HG03135 (cell line): ENCODE results near the gene METRNL.

ENCODE experiments used
- ATAC-seq: cut with Tn5 transposase; IDR thresholded peaks from one replicate; pipeline ENCODE4 v1.9.1; 2021; ENCODE audit warnings: mild to moderate bottlenecking, moderate library complexity; ENCODE audit not compliant: unreplicated experiment

Gene METRNL

DNA sequence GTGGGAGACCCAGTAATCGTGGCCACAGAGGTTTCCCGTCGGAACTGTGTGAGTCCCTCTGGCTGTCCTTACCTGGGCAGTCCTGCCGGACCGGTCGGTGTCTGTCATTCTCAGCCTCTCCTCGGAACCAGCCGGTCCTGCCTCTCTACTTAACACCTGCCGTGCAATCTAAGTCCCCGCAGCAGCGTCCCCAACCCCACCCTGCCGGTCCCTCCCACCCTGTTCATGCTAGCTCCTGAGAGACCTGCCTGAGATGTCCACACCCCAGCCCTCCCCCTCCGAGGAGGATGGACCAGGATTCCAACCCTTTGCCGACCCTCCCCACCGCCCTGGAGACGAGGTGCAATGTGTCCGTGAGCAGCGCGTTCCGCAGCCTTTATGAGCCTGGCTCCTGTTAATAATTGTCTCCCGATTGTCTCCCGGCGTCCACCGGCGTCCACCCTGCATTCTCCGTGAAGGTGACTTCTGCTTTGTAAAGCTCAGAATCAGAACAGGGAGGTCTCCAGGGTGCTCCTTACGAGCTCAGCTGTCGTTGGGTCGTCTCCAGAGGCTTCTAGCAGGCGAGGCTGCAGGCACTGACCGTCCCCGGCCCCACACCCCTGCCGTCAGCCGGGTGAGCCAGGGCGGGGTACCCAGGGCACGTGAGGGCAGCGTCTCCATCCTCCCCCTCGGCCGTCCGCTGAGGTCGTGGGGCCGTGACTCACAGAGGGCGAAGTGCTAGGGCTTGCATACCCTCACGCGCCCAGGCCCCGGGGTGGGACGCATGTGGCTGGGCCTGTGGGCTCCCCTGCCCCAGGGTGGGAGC, 10.1 kb downstream of the METRNL start:
- ATAC-seq = no peak

DNA sequence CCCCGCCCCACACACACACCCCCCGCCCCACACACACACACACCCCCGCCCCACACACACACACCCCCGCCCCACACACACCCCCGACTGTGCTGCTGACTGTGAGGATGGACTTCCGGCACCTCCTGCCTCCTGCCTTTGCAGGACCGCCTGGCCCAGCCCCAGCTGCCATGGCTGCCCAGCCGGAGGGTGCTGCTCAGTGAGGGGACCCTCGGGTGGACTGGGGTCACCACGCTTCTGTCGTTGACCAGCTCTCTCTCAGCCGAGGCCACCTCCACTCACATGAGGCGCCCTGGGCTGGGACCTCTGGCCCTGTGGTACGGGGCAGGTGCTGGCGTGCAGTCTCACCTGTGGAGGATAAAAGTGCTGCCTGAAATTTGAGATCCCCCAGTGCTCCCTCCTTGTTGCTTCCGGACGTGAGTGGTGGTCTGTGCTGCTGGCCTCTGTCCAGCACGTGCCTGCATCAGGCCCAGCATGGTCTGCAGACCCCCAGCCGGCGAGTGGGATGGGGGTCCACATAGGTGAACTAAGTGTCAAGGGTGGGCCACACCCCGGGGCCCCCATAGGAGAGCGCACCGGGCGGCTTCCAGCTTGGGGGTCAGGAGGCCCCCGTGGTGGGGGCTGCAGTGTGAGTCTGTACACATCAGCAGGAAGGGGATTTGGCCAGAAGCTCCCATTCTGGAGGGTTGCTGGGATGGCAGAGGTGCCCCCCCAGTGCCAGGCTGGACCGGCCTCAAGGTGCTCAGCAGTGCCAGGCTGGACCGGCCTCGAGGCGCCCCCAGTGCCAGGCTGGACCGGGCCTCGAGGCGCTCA, 11.2 kb downstream of the METRNL start:
- no peak for ATAC-seq

DNA sequence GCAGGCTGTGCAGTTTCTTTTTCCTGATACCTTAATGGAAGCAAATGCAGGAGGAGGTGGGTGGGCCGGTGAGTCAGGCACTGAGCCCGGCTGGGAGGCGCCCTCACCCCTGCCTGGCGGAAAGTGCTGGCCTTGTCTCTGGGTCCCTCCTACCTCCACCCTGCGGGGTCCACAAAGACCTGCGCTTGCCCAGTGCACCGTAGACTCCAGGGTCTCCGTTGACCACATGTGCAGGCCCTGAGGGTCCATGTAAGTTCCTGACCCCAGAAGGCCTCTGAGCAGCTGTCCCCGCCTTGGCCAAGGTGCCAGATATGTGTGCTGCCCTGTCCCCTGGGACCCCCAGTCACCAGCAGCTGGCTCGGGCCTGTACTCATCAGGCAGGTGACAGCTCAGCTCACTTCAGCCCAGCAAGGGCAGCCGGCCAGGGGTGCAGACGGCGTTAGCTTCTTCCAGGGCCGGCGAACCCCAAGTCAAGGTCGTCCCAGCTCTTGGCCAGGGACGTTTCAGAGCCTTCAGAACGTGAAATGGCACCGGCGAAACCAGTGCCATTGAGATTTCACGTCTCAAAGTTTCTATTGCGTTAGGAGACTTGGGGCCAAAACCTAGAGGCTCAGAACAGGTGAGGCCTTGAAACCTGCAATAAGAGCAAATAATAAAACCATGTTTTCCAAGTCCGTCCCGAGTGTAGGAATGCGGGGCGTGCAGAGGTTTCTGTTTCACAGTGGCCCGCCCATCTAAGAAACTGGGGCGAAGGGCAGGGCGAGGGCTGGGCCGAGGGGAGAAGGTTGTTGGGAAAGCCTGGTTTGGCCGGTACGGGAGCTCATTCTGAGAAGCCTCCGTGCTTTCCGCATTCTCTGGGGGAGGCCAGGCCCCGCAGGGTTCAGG, 12.1 kb downstream of the METRNL start:
- ATAC-seq = no peak

DNA sequence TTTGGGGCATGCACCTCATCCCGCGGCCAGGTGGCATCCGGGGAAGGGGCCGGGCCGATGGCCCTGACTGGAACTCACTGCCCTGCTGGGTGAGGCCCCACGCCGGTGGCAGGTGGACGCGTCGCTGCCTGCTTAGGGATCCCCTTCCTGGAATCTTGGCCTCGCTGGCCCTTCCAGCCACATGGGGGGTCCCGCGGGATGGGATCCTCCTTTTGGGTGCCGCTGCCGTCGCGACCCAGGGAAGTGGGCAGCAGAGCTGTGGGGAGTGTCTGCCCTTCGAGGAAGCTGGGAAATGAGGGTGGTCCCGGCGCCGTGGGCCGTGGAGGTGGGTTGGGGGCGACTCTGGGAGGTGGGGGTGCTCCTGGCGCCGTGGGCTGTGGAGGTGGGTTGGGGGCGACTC, 12.8 kb downstream of the METRNL start:
- ATAC-seq = no peak

DNA sequence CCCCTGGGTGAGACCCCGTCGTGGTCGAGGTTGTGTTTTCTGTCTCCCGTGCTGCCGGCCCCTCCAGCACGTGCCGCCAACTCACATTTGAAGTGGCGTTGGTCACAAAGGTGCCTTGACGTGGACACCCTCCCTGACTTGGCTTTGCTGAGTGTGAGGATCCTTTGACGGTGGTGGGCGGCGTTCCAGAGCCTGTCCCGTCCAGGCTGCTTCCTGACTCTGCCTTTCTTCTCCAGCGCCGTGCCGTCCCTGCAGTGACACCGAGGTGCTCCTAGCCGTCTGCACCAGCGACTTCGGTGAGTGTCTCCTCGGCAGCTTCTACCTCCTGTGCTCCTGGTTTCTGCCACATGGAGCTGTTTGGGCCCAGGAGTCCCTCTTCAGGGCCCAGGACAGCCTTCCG, 13.5 kb downstream of the METRNL start:
- no peak for ATAC-seq

DNA sequence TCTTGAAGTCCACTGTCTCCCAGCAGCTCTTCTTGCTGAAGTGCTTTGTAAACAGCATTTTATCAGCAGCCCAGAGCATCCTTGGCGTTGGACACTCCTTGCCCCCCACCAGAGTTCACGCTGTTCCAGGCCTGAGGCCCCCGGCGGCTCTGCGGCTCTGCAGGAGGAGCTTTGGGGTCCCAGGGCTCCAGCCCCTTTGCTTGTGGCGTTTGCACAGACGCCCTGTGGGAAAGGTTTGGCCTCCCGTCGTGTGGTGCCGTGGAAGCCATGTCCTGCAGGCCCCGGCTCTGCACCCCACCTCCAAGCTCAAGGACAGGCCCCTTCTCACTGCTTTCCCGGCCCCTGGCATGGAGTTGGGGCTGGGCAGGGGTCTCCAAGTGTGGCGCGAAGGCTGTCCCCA, 14.1 kb downstream of the METRNL start:
- ATAC-seq = no peak

DNA sequence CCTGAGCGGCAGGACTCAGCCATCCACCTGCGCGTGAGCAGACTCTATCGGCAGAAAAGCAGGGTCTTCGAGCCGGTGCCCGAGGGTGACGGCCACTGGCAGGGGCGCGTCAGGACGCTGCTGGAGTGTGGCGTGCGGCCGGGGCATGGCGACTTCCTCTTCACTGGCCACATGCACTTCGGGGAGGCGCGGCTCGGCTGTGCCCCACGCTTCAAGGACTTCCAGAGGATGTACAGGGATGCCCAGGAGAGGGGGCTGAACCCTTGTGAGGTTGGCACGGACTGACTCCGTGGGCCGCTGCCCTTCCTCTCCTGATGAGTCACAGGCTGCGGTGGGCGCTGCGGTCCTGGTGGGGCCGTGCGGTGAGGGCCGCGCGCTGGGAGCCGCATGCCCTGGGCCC, 14.9 kb downstream of the METRNL start:
- no peak for ATAC-seq

DNA sequence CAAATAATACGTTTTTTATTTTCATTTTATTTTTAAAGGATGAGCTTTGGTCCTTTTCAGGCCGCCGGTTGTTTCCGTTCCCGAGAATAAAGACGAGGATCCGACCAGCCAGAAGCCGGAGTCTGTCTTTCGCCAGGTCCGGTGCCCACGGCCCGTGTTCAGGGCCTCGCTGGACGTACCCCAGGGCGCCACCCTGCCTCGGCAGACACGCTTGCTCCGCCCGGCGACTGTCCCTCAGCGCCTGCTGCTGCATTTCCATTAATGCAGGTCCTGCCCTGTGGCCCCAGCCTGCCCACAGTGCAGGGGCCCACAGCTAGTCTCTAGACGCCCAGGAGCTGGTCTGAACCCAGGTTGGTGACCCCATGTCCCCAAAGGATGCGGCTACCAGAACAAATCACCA, 15.6 kb downstream of the METRNL start:
- ATAC-seq = no peak

DNA sequence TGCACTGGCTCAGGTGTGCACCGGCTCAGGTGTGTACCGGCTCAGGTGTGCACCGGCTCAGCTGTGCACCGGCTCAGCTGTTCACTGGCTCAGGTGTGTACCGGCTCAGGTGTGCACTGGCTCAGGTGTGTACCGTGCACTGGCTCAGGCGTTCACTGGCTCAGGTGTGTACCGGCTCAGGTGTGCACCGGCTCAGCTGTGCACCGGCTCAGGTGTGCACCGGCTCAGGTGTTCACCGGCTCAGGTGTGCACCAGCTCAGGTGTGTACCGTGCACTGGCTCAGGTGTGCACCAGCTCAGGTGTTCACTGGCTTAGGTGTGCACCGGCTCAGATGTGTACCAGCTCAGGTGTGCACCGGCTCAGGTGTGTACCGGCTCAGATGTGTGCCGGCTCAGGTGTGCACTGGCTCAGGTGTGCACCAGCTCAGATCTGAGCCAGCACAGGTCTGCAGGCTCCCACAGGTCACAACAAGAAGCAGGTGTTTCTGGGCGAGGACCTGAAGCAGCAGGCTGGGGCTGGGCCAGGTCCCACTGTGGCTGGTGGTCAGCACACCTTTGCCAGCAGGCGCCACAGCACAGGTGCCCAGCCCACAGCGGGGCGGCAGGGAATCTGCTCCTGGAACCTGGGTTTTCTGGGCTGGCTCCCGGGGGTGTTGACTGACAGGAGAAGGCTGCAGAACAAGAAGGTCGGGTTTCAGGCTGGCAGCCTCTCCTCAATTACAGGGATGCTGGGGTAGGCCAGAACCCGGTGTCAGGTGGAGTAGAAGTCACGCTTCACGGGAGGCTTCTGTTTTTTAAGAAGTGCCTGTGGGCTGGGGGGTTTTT, 17.2 kb downstream of the METRNL start:
- ATAC-seq = no peak

DNA sequence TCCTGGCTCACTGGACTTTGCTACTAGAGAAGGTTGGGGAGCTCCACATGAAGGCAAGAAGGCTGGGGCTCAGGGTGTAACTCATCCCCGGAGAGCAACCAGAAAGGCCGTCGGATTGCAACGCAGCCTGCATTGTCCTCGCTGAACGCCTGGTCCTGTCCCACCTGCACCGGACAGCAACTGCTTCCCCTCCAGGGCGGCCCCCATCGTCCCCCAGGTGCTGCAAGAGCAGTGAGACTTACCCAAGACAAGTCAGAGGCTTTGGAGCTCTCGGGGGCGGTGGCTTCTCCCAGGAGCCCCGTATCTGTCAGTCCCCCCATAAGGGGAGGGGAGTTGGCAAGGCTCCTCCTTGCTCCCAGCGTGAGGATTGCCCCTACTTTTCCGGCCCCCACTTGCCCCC, 18.4 kb downstream of the METRNL start:
- no peak for ATAC-seq

DNA sequence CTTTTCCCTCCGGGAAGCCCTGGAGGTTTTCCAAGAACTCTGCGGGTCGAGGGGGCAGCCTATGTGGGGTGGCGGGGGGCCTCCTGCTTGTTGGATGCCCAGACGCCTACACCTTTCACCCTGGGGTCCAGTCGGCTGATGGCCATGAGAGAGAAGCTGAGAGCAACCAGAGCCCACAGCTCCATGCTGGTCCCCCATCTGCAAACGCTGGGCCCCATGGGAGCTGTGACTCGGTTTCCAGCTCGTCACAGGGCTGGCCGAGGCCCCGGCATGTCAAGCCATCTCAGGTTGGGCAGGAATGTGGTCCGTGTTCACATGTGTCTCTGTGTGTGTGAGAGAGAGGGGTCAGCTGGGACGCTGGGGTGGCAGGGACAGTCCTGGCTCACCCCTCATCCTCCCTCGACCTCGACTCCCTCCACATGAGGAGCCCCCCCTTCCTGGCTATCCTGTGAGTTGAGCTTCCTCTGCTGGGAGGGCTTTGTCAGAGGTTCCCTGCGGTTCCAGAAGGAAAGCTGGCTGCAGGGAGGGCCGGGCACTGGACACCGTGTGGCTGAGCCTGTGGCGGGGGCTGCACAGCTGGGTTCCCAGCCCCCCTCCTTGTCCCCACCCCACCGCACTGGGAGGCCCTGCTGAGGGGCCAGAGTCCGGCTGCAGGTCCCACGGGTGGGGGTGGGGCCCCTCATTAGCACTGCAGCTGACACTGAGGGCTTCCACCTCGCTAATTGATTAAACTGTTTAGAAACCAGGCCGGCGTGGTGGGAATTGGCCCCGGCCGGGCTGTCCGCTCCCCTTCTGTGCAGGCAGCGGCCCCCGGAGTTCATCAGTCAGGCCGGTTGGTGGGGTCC, 19.1 kb downstream of the METRNL start:
- ATAC-seq = no peak

DNA sequence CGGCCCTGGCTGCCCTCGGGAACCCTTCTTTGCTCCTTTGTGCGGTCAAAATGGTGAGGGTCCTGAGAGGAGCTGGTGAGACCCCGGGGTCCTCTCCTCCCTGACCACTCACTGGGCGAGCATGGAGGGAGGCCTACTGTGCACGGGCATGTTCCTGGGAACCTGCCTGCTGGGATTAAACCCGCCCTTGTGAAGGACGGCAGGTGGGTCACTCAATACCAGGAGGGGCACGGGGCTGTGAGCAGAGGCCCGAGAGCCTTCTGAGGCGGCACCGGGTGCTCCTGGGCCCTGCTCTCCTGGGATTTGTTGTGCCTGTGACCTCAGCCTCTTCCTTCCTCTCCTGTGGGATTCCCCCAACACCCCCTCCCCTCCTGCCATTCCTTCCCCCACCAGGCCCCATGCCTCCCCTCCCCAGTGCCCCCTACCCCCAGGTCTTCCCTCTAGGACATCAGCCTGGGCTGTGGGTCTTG, 19.7 kb downstream of the METRNL start:
- no peak for ATAC-seq

DNA sequence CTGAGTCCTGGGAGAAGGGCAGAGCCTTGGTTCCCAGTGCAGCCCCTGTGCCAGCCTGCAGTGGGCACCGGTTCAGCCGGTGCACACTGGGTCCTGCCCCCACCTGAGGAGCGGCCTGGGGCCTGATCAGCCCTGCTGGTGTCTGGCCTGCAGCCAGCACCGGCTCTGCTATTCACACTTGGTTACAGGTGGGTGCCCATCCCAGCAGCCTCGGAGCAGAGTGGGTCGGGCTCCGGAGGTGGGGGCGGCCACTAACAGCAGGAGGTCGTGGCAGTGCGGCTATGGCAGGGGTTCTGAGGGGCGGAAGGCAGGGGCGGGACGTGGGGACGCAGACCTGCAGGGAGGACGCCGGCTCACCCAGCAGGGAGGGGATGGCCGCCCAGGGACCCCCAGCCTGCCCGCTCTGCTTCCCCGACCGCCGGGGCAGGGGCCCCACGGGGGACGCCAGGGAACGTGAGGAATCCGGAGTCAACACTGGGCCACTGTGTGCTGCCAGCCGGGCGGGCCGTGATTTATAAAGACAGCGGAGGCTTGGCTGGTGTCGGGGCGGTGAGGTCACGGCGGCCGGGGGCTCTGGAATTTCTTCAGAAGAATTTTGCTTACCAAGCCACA, 20.3 kb downstream of the METRNL start:
- ATAC-seq = no peak

DNA sequence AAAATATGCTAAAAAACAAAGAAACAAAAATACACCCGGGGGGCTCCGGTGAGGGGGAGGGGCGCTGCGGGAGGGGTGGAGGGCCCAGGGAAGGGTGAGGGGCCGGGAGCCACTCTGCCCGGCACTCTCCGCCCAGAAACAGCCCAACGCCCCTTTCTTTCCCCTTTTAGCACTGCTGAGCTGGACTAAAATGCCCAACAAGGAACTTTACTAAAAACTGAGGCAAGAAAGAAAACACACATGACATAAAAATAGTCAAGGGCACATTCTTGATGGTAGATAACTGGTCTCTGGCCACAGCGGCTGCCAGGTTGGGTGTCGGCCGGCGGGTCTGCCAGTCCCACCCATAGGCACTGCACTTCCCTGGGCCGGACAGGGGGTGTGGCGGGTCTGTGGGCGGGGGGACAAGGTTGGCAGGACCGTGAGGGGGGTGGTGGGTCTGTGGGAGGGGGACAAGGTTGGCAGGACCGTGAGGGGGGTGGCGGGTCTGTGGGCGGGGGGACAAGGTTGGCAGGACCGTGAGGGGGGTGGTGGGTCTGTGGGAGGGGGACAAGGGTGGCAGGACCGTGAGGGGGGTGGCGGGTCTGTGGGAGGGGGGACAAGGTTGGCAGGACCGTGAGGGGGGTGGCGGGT, 20.9 kb downstream of the METRNL start:
- no peak for ATAC-seq

DNA sequence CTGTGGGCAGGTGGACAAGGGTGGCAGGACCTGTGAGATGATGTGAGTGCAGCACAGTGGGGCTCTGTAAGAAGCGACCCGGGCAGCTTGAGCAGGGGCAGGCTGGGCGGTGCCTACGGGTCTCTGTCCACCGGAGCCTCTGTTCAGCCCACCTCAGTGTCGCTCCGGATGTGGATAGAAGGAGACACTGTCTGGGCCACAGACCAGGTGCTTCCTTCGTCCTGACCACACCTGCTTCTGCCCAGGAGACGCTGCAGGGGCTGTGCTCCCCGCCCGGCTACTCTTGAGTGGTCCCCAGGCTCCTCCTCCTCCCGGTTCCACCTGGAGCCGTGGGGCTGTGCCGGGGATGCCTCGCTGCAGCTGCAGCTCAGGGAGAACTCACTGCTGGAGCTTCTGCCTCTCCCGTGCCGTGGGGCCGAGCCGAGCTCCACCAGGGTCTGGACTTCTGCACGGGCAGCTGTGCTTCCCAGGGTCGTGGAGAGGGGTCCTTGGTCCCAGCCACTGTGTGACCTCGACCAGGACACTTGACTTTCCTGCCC, 21.5 kb downstream of the METRNL start:
- no peak for ATAC-seq

DNA sequence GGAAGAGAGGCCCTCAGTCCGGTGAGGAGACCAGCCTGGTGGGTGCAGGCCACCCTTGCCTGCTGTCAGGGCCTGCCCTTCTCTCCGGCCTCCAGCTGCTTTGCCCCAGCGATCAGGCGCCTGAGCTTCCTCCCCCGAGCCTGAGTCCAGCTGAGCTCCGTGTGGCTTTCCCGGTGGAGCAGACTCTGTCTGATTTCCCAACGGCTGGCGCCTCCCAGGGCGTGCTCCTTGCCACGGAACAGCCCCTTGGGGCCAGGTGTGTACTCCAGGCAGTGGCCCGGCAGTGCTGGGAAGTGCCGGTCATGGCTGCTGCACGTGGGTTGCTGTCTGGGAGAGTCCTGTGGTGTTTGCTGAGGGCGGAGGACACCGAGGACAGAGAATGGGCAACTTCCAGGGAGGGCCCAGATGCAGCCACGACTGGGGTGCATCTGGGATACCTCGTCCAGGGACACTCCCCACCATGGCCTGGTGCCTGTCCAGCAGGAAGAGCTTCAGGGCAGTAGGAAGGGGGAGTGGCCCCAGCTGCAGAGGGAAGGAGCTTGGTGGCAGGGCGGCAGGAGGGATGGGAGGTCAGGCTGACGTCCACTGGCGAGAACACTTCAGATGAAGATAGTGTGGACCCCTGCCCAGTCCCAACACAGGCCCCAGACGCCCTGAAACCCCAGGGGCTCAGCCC, 22.5 kb downstream of the METRNL start:
- ATAC-seq = no peak

DNA sequence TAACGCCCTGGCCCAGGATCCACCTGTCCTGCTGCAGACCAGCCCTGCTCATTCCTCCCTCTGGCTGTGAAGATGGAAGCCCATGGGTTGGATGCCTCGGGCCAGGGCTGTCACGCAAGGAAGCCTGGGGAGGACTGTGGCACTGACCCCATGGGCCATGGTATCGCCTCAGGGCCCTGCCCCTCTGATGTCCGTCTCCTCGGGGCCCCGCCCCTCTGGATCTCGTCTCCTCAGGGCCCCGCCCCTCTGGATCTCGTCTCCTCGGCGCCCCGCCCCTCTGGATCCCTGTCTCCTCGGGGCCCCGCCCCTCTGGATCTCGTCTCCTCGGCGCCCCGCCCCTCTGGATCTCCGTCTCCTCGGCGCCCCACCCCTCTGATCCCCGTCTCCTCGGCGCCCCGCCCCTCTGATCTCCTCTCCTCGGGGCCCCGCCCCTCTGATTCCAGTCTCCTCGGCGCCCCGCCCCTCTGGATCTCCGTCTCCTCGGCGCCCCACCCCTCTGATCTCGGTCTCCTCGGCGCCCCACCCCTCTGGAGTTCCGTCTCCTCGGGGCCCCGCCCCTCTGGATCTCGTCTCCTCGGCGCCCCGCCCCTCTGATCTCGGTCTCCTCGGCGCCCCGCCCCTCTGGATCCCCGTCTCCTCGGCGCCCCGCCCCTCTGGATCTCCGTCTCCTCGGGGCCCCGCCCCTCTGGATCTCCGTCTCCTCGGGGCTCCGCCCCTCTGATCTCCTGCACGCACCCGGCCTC, 24.0 kb downstream of the METRNL start:
- no peak for ATAC-seq
